GM19351 (cell line): ENCODE measurements around the gene LSG1.
"Not testable (repeated sequence)": the region's sequence is repeated elsewhere in the genome, so short reads cannot be mapped to it uniquely, and the experiment has no call there.

Experiments used
- ATAC-seq: cut with Tn5 transposase; IDR thresholded peaks from one replicate; pipeline ENCODE4 v1.9.1; 2021; ENCODE audit warnings: mild to moderate bottlenecking, moderate library complexity; ENCODE audit not compliant: unreplicated experiment

The LSG1 gene

DNA sequence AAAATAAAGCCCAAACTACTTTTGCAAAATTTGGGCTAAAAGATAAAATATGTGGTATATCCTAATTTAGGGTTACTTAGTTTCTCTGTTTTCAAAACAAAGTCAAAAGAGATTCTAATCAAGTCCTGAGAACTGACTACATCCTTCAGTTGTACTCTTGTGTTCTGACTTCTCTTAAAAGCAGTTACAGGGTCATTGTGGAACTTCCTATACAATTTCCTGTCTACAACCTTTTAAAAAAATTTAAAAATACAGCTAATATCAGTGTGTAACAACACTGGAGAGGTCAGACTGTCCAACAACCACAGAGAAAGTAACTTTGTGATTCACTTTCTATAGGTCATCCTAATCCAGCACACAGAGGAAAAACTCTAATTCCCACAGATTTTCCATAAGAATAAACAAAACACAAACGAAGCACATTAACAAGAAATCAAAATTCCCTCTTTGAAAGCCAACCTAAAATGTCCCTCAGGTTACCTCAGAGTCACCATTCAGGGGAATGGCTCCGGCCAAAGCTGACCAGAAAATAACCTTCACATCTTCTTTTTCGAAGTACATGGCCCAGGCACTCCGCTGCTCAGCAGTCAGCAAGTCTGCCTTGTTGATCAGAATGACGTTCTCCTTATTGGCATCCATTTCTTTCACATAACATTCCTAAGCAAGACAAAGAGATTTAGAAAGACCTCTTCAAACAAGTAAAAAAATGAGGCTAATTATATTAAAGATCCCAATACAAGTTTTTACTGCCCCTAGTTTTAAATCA, 13.3 kb downstream of the LSG1 start:
- no peak for ATAC-seq

DNA sequence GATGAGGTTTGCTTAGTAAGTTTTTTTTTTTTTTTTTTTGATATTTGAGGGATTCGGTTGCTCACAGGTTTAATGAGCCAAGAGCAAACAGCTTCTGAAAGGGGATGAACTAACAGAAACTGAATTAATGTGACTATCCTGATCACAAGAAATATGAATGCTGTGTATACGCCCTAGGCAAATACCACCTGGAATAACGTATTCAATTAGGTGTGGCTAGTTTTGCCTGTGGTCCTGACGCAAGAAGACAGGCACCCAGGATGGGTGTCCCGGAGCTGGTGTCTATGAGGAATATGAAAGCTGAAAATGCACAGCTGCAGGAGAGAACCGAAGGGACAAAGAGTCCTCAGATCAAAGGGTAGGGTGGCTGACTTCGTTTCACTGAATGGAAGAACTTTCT, 14.6 kb downstream of the LSG1 start:
- no peak for ATAC-seq

DNA sequence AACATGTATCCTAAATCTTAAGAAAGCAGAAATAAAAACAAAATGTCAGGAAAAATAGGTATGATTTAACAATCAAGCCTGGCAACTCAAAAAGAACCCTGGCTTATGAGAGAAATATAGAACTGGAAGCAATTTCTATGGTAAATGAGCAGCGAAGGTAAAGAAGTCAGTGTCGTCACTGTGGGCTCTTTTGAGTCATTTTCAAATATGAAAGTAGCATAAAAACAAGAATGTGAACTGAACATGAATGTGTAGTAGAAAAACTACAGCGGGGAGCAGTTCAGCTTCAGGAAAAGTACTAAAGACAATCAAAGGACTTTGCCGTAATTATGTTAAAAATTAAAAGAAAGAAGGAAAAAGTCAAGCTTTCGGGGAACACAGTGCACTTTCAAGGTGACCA, 17.5 kb downstream of the LSG1 start:
- peak; percentile 93 for ATAC-seq

DNA sequence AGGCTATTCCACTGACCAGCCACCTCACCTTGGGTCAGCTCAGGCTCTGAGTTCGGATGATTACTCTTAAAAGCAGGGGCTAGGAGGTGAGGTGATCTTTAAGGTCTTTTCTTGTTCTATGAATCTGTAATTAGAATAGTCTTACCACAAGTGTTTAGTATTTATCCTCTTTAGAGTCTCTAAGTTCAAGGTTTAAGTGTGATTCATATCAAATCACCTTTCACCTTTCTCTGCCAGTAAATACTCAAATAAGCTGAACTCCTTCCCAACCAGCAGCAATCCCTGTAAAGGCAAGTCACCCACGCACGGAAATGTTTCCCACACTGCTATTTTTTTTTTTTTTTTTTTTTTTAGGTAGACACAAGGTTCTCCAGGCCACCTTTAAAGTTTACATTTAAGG, 24.2 kb downstream of the LSG1 start:
- ATAC-seq = no peak

DNA sequence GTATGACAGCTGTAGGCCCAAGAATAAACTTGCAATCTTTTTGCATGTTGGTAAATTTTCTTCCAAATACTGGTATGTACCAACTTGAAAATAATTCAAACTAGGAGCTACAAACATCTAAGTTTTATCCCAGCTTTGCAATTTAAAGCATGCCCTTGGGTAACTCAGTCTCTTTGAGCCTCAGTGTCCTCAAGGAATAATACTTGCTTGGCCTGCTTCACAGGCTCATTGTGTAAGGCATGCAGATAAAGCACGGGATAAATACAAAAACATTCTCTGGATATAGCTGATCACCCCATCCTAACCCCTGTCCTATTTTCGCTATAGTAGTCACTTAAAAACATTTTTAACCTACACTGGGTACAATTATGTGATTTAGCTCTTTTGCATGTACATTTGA, 29.2 kb downstream of the LSG1 start:
- no peak for ATAC-seq

DNA sequence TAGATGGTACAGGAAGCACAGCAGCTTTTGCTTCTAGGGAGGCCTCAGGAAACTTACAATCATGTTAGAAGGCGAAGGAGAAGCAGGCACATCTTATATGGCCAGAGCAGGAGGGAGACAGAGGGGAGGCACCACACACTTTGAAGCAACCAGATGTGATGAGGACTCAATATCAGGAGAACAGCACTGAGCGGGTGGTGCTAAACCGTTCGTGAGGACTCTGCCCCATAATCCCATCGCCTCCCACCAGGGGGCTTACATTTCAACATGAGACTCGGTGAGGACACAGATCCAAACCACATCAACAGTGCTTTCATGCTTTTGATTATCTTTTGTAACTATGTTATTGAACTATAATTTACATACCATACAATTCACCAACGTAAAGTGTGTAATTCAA, 31.2 kb downstream of the LSG1 start:
- no peak for ATAC-seq

- ATAC-seq = no peak
Measured at GRCh38 chr3:194638991-194639605, 32.9 kb downstream of the LSG1 start.

- ATAC-seq = no peak
Measured at GRCh38 chr3:194637541-194638400, 34.2 kb downstream of the LSG1 start.

- ATAC-seq = no peak
Measured at GRCh38 chr3:194637066-194637465, 34.9 kb downstream of the LSG1 start.

DNA sequence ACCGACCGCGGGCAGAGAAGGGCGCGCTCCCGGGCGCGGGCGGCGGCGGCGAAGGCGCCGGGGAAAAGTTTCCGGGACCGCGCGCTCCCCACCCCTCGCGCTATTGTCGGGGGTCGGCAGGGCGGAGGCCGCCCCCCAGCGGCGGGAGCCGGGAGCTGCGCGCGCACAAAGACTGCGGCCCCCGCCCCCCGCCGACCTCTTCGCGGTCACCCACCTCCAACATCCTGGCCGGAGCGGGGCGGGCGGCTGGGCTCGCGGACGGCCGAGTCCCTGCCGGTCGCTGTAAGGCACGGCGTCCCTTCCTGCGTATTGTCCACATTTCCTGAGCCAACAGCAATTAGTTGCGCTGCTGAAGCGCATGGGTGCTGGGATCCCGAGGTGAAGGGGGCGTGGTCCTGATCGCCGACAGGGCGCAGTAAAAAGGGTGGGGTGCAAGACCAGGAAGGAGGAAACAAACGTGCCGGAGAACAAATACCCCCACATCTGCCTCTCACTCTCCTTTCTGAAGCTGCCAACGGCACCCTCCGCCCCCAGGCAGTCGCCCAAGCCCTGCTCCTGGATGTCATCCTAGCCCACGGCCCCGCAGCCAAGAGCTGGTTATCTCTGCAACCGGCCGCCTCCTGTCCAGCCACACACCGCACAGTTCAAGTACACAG, 38.5 kb downstream of the LSG1 start, which contains the start of gene TMEM44:
Gene TMEM44, minus strand, starts transcription at position 71 of the 656 bp plus-strand sequence. CDS start 204 bp downstream, outside the sequence.
- ATAC-seq = peak; percentile 75

GRCh38 chr3:194632809-194633348, 39.1 kb downstream of the LSG1 start:
- ATAC-seq = peak; percentile 55

DNA sequence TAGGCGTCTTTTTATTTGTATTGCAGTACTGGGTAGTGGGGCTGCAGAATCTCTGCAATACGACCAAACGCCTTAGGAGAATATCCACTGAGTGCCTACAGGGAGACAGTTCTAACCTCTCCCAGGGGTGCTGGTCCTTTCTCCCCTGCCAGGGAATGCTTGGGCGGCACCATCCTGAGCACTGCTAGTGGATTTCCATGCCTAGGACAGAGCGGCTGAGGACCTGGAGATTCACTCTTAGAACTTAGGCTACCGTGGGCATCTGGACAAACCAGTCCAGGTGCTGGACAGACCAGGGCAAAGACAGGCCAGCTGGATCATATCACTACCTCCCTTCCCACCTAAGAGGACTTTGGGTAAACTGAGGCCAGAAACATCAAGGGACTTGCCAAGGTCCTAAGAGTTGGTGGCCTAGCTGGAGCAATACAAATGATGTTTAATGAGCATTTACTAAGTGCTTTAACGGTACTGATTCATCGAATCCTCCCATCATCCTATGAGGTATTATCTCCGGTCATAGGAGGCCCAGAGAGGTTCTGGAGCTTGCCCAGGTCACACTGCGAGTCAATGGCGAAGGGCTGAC, 39.7 kb downstream of the LSG1 start:
- no peak for ATAC-seq

DNA sequence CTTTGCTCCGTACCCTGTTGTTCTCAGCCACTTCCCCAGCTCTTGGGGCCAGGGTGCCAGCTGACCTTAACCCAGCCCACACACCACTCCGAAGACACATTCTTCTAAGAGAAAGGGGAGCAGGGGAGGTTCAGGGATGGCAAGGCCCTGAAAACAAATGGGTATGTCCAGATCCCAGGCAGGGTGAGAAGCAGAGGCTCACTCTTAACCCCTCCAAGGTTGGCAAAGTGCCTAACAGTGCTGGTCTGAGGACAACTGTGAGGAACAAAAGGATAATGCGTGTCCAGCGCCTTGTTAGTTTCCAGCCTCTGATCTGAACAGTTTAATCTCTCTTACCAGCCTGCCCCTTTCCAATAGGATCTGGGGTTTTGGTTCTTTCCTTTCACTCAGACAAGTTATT, 40.3 kb downstream of the LSG1 start:
- ATAC-seq = no peak

DNA sequence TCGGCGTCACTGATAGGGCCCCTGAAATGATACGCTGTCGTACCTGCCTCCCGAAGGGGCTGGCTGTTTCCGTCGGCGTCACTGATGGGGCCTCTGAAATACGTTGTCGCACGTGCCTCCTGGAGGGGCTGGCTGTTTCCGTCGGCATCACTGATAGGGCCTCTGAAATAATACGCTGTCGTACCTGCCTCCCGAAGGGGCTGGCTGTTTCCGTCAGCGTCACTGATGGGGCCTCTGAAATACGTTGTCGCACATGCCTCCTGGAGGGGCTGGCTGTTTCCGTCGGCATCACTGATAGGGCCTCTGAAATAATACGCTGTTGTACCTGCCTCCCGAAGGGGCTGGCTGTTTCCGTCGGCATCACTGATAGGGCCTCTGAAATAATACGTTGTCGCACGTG, 41.3 kb downstream of the LSG1 start:
- not testable (repeated sequence) for ATAC-seq

GRCh38 chr3:194624956-194625355, 47.0 kb downstream of the LSG1 start:
- no peak for ATAC-seq

GRCh38 chr3:194623449-194624290, 48.3 kb downstream of the LSG1 start:
- ATAC-seq = no peak

DNA sequence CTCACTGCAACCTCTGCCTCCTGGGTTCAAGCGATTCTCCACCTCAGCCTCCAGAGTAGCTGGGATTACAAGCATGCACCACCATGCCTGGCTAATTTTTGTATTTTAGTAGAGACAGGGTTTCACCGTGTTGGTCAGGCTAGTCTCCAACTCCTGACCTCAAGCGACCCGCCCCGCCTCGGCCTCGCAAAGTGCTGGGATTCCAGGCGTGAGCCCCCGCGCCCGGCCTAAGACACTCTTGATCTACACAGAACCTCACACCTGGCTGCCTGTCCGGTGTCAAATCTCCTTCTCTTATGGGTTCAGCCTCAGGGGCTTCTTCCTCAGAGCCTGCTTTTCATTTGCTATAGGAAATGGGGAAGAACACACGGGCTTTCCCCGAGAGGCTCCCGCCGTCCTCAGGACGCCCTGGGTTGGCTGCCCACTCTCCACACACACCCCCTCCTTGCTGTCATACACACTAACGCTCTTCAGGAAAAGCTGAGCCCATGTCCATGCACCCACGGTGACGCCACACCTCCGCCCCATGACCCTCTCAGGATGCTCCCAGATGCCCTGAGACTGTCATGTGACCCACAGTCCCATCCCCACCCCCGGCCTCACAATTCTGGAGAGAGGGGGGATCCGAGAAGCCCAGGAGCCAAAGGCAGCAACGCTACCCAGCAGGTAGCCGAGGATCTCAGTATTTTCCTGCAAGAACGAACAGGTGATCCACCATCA, 49.2 kb downstream of the LSG1 start:
- ATAC-seq = no peak

GRCh38 chr3:194621947-194622346, 50.0 kb downstream of the LSG1 start:
- ATAC-seq = no peak

DNA sequence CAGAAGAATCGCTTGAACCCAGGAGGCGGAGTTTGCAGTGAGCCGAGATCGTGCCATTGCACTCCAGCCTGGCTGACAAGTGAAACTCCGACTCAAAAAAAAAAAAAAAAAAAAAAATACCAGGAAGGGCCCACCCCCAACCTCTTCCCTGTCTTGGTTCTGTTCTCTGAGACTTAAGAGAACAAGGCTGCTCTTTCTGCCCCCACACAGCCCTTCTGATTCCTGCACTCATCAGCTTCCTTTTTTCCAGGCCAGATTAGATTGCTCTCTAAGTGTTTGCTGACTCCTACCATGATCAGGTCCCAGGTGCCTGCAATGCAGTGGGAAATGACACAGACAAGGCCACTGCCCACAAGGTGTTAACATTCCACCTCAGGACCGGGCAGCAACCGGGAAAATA, 51.8 kb downstream of the LSG1 start:
- no peak for ATAC-seq
